Endothelial cell (in vitro differentiated cells): Measurements from ENCODE around the gene FAM81B. TPM values are rescaled to one million over a fixed set of nuclear protein-coding genes. Genes with fewer than 3 reads are reported as not detected.

Experiments used
- DNase-seq: peaks from one replicate; pipeline ENCODE4 v3.0.0; 2021; ENCODE audit warnings: low spot score
- H3K27ac Mint-ChIP-seq: one replicate; pipeline ENCODE4 v1.8.0; 2021; ENCODE audit warnings: mixed read lengths, inconsistent platforms; ENCODE audit not compliant: unreplicated experiment
- H3K27me3 Mint-ChIP-seq: one replicate; pipeline ENCODE4 v1.8.0; 2021; ENCODE audit warnings: mild to moderate bottlenecking, moderate library complexity, mixed read lengths, inconsistent platforms; ENCODE audit not compliant: unreplicated experiment
- H3K36me3 Mint-ChIP-seq: one replicate; pipeline ENCODE4 v1.8.0; 2021; ENCODE audit warnings: mild to moderate bottlenecking, low read depth, mixed read lengths, inconsistent platforms; ENCODE audit not compliant: unreplicated experiment
- H3K4me1 Mint-ChIP-seq: one replicate; pipeline ENCODE4 v1.8.0; 2021; ENCODE audit warnings: mild to moderate bottlenecking, mixed read lengths, inconsistent platforms; ENCODE audit not compliant: unreplicated experiment
- H3K4me3 Mint-ChIP-seq: one replicate; pipeline ENCODE4 v1.8.0; 2021; ENCODE audit warnings: mild to moderate bottlenecking, mixed read lengths, inconsistent platforms; ENCODE audit not compliant: unreplicated experiment
- H3K9me3 Mint-ChIP-seq: one replicate; pipeline ENCODE4 v1.8.0; 2021; ENCODE audit warnings: mixed read lengths, inconsistent platforms; ENCODE audit not compliant: unreplicated experiment
- total RNA-seq: library from RNA; stranded (reverse); fragmentation: NEBNext Ultra II Directional; extraction: Animal tissue kit (Norgen Biotek cat#: 25700); gene quantifications from one replicate; pipeline ENCODE4 v1.2.1, GENCODE V29; 2021; ENCODE audit not compliant: unreplicated experiment
- TF ChIP-seq, protein P1 (sequence below): fragments of 200-600 bp; sonication (generic); IDR thresholded peaks from one replicate; pipeline ENCODE4 v1.5.0; 2021; ENCODE audit warnings: antibody characterized with exemption; ENCODE audit not compliant: unreplicated experiment

The FAM81B gene
- total RNA-seq, 1 donor from 2014 or later: 1.2 TPM

DNA sequence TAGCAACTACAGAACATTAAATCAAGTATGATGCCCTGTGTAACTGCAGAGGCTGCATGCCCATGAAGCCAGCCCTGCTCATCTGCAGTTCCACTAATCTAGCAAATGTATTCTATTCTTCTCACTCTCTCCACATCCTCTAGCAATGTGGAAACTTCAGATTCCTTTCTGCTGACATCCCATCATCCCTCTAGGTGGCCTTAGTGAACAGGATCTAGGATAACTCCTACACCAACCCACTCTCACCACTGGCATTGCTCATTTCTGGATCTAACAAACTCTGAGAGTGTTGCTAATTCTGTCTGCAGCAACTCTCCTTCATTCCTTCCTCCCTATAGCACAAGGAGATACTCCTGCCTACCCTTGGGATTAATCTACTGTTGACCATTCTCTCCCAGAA lies 80.8 kb downstream of the FAM81B start:
- H3K4me3 Mint-ChIP-seq: no peak overlapping the region
- DNase-seq: no peak
- peak overlapping the region; percentile 25 for H3K27ac Mint-ChIP-seq
- H3K9me3 Mint-ChIP-seq: no peaks in the 10 kb centered on the region
- TF ChIP-seq, protein P1, sequence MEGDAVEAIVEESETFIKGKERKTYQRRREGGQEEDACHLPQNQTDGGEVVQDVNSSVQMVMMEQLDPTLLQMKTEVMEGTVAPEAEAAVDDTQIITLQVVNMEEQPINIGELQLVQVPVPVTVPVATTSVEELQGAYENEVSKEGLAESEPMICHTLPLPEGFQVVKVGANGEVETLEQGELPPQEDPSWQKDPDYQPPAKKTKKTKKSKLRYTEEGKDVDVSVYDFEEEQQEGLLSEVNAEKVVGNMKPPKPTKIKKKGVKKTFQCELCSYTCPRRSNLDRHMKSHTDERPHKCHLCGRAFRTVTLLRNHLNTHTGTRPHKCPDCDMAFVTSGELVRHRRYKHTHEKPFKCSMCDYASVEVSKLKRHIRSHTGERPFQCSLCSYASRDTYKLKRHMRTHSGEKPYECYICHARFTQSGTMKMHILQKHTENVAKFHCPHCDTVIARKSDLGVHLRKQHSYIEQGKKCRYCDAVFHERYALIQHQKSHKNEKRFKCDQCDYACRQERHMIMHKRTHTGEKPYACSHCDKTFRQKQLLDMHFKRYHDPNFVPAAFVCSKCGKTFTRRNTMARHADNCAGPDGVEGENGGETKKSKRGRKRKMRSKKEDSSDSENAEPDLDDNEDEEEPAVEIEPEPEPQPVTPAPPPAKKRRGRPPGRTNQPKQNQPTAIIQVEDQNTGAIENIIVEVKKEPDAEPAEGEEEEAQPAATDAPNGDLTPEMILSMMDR: no peak
- H3K4me1 Mint-ChIP-seq: no peaks in the 10 kb centered on the region
- H3K36me3 Mint-ChIP-seq: peaks cover 24% of the 10 kb centered on the region
- peaks cover 8% of the 10 kb centered on the region for H3K27me3 Mint-ChIP-seq

DNA sequence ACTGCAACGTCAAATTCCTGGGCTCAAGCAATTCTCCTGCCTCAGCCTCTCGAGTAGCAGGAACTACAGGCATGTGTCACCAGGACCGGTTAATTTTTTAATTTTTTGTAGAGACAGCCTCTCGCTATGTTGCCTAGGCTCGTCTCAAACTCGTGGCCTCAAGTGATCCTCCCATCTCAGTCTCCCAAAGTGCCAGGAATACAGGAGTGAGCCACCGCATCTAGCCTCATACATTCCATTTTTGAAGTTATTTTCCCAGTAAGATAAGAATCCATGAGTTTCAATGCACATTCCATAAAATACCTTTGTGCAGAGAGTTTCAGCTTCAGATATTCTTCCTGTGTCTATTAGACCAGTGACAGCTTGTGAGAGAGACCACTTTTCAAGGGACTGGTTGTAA lies 93.3 kb downstream of the FAM81B start:
- H3K36me3 Mint-ChIP-seq: peaks cover 58% of the 10 kb centered on the region
- peaks cover 2% of the 10 kb centered on the region for H3K27me3 Mint-ChIP-seq
- no peak overlapping the region for H3K27ac Mint-ChIP-seq
- DNase-seq: no peak
- no peak overlapping the region for H3K4me3 Mint-ChIP-seq
- no peaks in the 10 kb centered on the region for H3K9me3 Mint-ChIP-seq
- TF ChIP-seq, protein P1: no peak
- H3K4me1 Mint-ChIP-seq: peaks cover 13% of the 10 kb centered on the region

DNA sequence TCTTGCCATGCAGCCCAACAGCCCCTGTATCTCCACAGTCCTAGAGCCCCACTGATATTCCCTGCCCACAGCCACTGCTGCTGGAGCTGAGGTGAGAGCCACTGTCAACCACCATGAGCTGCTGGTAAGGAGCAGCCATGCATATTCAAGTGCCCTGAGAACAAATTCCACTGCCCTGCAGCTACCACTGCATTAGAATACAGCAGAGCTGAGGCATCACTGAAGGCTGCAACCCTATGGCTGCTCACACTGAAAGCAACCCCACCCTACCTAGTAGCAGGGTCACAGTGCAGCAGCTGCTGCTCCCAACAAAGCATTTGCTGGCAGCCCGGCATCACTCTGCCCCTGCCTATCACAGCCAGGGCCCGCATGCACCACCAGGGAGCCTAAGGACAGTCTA lies 95.0 kb downstream of the FAM81B start:
- Mint-ChIP-seq H3K36me3 (peaks cover 53% of the 10 kb centered on the region), H3K4me1 (peaks cover 5% of the 10 kb centered on the region), H3K27ac (no peak overlapping the region), H3K4me3 (no peak overlapping the region), H3K9me3 (no peaks in the 10 kb centered on the region), H3K27me3 (peaks cover 2% of the 10 kb centered on the region)
- DNase-seq: no peak
- TF ChIP-seq, protein P1: no peak

DNA sequence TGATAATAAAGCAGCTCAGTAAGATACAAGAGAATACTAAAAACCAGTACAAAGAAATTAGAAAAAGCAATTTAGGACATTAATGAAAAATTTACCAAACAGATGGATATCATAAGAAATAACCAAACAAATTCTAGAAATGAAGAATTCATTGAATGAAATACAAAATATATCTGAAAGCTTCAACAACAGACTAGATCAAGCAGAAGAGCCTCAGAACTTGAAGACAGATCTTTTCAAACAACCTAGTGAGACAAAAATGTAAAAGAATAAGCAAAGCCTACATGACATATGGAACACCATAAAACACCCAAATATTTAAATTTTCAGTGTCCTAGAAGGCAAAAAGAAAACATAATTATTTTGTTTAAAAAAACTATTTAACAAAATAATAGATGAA lies 96.7 kb downstream of the FAM81B start:
- no peak overlapping the region for H3K4me3 Mint-ChIP-seq
- no peak for DNase-seq
- no peaks in the 10 kb centered on the region for H3K9me3 Mint-ChIP-seq
- H3K27ac Mint-ChIP-seq: no peak overlapping the region
- H3K27me3 Mint-ChIP-seq: peaks cover 2% of the 10 kb centered on the region
- peaks cover 41% of the 10 kb centered on the region for H3K36me3 Mint-ChIP-seq
- TF ChIP-seq, protein P1: no peak
- H3K4me1 Mint-ChIP-seq: peaks cover 3% of the 10 kb centered on the region

Other genes starting within 250 kb of the FAM81B start
- 2.2 TPM for gene MCTP1, start 106.3 kb upstream of the FAM81B start, total RNA-seq
- gene SKIC3, start 163.6 kb downstream of the FAM81B start, total RNA-seq: 80.4 TPM
- 5.5 TPM for gene ARSK, start 163.7 kb downstream of the FAM81B start, total RNA-seq
- not detected for gene GPR150, start 228.7 kb downstream of the FAM81B start, total RNA-seq